ENCODE measurements around the gene MRPL28.
"Not testable (repeated sequence)": the region's sequence is repeated elsewhere in the genome, so short reads cannot be mapped to it uniquely, and the experiment has no call there.

The MRPL28 gene

GRCh38 chr16:397736-398332 is 27.5 kb upstream of the MRPL28 start:
- Mint-ChIP-seq H3K27ac (no peak overlapping the region), H3K36me3 (ENCODE audit: low read depth) (no peaks in the 10 kb centered on the region), H3K9me3 (no peaks in the 10 kb centered on the region), H3K4me1 (peaks cover 30% of the 10 kb centered on the region), H3K4me3 (peak overlapping the region; percentile 54), H3K27me3 (peaks cover 10% of the 10 kb centered on the region)
- ATAC-seq: no peak
- DNase-seq: no peak

DNA sequence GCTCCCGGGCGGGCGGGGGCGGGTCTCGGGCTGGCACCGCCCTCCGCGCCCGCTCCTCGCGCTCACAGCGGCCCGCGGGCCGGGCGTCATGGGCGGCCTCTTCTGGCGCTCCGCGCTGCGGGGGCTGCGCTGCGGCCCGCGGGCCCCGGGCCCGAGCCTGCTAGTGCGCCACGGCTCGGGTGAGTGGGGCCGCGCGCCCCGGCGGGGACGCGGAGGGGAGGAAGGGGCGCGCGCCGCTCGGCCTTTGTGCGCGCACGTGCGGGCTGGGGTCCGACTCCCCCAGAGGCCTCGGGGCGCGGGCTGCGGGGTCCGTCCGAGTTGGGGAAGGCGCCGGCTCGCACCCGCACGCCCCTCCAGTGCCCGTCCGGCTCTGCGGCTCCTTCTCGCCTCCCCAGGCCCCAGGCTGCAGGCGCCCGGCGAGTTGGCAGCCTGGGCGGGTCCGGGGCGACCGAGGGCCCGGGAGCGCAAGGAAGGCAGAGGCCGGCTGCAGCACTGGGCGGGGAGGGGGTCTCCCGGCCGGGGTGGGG is 26.9 kb upstream of the MRPL28 start, which contains the start of gene NME4:
Gene NME4, plus strand, starts transcription at position 65 of the 527 bp plus-strand sequence. Its CDS starts 24 bp downstream, at position 89.
- peak within 1 kb of the TSS; percentile 59 for H3K27ac Mint-ChIP-seq
- no peaks in the 10 kb centered on the region for H3K36me3 Mint-ChIP-seq (ENCODE audit: low read depth)
- H3K9me3 Mint-ChIP-seq: no peaks in the 10 kb centered on the region
- peaks cover 10% of the 10 kb centered on the region for H3K27me3 Mint-ChIP-seq
- peaks cover 31% of the 10 kb centered on the region for H3K4me1 Mint-ChIP-seq
- ATAC-seq: no peak
- no peak for DNase-seq
- H3K4me3 Mint-ChIP-seq: peak within 1 kb of the TSS; percentile 73

- H3K9me3 Mint-ChIP-seq: no peaks in the 10 kb centered on the region
- peak overlapping the region; percentile 59 for H3K27ac Mint-ChIP-seq
- ATAC-seq (no peak), DNase-seq (no peak)
- H3K4me1 Mint-ChIP-seq: peaks cover 37% of the 10 kb centered on the region
- H3K36me3 Mint-ChIP-seq (ENCODE audit: low read depth): no peaks in the 10 kb centered on the region
- peaks cover 10% of the 10 kb centered on the region for H3K27me3 Mint-ChIP-seq
- H3K4me3 Mint-ChIP-seq: peak overlapping the region; percentile 73
Measured at GRCh38 chr16:396605-397004, 26.3 kb upstream of the MRPL28 start.

DNA sequence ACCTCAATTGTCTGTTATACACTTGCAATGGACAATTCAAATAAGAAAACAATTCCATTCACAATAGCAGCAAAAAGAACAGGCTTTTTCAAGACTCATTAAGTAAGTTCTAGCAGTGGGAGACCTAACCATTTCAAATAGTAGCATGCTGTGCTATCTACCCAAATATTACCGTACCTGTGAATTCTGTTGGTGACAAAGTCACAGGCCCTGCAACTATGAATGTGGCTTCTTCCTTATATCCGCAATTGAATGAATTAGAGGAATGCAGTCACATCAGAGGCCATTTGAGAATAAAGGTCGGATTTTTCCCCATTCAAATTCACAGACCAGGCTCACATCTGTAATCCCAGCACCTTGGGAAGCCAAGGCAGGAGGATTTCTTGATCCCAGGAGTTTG is 25.9 kb upstream of the MRPL28 start:
- Mint-ChIP-seq H3K36me3 (ENCODE audit: low read depth) (no peaks in the 10 kb centered on the region), H3K4me3 (peak overlapping the region; percentile 73), H3K4me1 (peaks cover 38% of the 10 kb centered on the region), H3K27me3 (peaks cover 10% of the 10 kb centered on the region), H3K9me3 (no peaks in the 10 kb centered on the region), H3K27ac (no peak overlapping the region)
- ATAC-seq: no peak
- DNase-seq: no peak

DNA sequence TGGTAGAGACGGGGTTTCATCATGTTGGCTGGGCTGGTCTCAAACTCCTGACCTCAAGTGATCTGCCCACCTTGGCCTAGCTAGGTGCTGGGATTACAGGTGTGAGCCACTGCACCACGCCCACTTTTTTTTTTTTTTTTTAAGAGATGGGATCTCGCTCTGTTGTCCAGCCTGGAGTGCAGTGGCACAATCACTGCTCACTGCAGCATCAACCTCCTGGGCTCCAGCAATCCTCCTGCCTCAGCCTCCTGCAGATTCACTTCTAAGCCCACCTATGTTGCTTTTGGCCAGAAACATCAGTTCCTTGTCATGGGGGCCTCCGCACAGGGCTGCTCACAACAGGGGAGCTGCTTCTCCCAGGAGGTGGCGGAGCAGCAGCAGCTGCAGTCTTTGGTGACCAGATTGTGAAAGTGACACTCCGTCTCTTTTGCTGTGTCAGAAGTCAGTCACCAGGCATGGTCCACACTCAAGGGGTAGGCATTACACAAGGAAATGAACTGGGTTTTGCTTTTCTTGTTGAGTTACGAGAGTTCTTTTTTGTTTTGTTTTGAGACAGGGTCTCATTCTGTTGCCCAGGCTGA is 22.2 kb upstream of the MRPL28 start:
- Mint-ChIP-seq H3K27me3 (peaks cover 10% of the 10 kb centered on the region), H3K9me3 (no peaks in the 10 kb centered on the region), H3K27ac (peak overlapping the region; percentile 84), H3K36me3 (ENCODE audit: low read depth) (peaks cover 1% of the 10 kb centered on the region), H3K4me3 (no peak overlapping the region), H3K4me1 (peaks cover 23% of the 10 kb centered on the region)
- DNase-seq: no peak
- no peak for ATAC-seq

DNA sequence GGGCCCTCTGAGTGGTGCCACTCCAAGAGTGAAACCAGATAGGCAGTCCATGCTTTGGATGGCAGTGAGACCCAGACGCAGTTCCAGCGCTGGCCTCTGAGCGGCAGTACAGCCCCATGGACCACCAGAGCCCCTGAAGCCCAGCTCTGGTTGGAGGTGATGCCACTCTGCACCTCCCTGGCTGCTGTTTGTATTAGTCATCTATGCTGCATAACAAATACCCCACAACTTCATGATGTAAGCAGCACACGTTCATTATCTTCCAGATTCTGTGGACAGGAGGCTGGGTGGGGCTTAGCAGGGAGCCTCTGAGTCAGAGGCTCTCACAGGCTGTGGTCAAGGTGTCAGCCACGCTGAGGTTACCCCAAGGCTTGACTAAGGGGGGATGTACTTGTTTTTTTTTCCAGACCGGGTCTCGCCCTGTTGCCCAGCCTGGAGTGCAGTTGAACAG is 21.6 kb upstream of the MRPL28 start:
- no peaks in the 10 kb centered on the region for H3K9me3 Mint-ChIP-seq
- peaks cover 1% of the 10 kb centered on the region for H3K36me3 Mint-ChIP-seq (ENCODE audit: low read depth)
- H3K4me1 Mint-ChIP-seq: peaks cover 23% of the 10 kb centered on the region
- peak overlapping the region; percentile 22 for H3K4me3 Mint-ChIP-seq
- DNase-seq (peak; percentile 92), ATAC-seq (peak; percentile 99)
- peak overlapping the region; percentile 84 for H3K27ac Mint-ChIP-seq
- peaks cover 10% of the 10 kb centered on the region for H3K27me3 Mint-ChIP-seq

DNA sequence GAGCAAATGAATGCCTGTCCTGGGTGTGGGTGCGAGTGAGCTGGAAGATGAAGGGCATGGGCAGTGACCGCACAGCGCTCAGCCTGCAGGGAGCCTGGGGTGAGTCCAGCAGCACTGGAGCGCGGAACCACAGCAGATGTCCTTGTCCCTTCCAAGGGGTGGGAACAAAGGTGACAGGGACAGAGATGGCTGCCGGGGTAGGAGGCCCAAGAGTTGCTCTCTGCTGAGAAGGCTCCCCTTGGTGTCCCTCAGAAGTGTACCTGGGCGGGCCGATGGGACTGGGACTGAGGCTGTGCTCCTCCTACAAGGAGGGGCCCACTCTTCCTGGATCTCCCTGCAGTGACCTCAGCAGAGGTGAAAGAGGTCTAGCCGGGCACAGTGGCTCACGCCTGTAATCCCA is 19.0 kb upstream of the MRPL28 start:
- H3K4me1 Mint-ChIP-seq: peaks cover 15% of the 10 kb centered on the region
- no peaks in the 10 kb centered on the region for H3K9me3 Mint-ChIP-seq
- no peak overlapping the region for H3K27ac Mint-ChIP-seq

GRCh38 chr16:387761-388666 is 17.7 kb upstream of the MRPL28 start:
- H3K27ac Mint-ChIP-seq; H3K9me3 Mint-ChIP-seq; DNase-seq; H3K27me3 Mint-ChIP-seq; ATAC-seq; H3K36me3 Mint-ChIP-seq (ENCODE audit: low read depth); H3K4me3 Mint-ChIP-seq: not testable (repeated sequence)
- H3K4me1 Mint-ChIP-seq: peaks cover 25% of the 10 kb centered on the region

More for the DNA sequence above, 19.0 kb upstream of the MRPL28 start:
- ATAC-seq (no peak), DNase-seq (no peak)
- H3K36me3 Mint-ChIP-seq (ENCODE audit: low read depth): peaks cover 1% of the 10 kb centered on the region
- H3K27me3 Mint-ChIP-seq: no peaks in the 10 kb centered on the region
- no peak overlapping the region for H3K4me3 Mint-ChIP-seq

DNA sequence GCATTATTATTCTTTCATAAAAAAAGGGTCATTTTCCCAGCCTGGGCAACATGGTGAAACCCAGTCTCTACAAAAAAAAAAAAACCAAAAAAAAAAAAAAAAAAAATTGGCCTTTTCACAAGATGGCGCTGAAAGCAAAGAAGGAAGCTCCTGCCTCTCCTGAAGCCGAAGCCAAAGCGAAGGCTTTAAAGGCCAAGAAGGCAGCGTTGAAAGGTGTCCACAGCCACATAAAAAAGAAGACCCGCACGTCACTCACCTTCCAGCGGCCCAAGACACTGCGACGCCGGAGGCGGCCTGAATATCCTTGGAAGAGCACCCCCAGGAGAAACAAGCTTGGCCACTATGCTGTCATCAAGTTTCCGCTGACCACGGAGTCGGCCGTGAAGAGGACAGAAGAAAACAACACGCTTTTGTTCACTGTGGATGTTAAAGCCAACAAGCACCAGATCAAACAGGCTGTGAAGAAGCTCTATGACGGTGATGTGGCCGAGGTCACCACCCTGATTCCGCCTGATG is 16.4 kb upstream of the MRPL28 start:
- H3K4me1 Mint-ChIP-seq: peaks cover 19% of the 10 kb centered on the region
- peaks cover 1% of the 10 kb centered on the region for H3K36me3 Mint-ChIP-seq (ENCODE audit: low read depth)
- no peak overlapping the region for H3K4me3 Mint-ChIP-seq
- DNase-seq (no peak), ATAC-seq (no peak)
- H3K9me3 Mint-ChIP-seq: no peaks in the 10 kb centered on the region
- H3K27me3 Mint-ChIP-seq: no peaks in the 10 kb centered on the region
- no peak overlapping the region for H3K27ac Mint-ChIP-seq

- Mint-ChIP-seq H3K27ac (peak overlapping the region; percentile 67), H3K27me3 (no peaks in the 10 kb centered on the region), H3K9me3 (no peaks in the 10 kb centered on the region), H3K36me3 (ENCODE audit: low read depth) (no peaks in the 10 kb centered on the region), H3K4me3 (peak overlapping the region; percentile 80), H3K4me1 (peaks cover 26% of the 10 kb centered on the region)
- ATAC-seq (peak; percentile 73), DNase-seq (peak; percentile 68)
Measured at GRCh38 chr16:383326-384051, 13.2 kb upstream of the MRPL28 start.

DNA sequence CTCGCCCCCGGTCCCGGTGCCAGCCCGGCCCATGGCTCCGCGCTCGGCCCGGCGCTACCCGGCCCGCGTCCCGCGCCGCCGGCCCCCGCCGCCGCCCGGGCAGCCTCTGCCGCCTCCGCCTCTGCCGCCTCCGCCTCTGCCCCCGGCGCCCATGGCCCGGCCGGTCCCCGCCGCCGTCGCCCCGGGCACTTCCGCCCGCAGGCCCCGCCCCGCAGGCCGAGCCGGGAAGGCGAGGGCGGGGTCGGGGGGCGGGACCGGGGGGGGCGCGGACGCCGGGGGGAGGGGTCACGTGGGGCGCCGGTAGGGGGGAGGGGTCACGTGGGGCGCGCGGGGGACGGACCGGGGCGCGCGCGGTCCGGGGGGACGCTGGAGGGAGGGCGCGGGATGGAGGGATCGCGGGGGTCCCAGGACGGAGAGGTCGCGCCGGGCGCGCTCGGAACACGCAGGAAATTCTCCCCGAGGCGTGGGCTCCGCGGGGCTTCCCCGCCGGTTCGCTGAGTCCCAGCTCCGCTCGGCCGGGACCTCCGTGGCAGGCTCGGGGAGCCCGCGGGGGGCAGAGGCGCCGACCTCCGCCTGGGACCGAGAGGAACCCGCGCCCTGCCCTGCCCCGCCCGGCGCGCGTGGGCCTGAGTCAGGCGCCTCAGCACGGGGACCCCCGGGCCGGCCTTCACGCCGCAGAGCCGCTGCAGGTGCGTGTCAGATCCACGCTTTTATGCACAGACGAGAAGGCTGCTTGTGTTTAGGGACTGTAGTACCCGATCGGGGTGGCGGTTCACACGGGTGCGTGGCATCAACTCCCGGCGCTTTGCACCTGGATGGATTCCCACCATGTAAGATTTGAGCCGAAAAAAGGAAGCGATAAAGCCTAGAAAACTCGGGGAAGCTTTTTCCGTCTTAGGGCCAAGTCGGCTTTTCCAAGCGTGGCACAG is 11.7 kb upstream of the MRPL28 start, which contains the start of gene PGAP6:
Gene PGAP6, minus strand, starts transcription at position 190 of the 929 bp plus-strand sequence. Its CDS starts 157 bp downstream, at position 33.
- Mint-ChIP-seq H3K9me3 (no peaks in the 10 kb centered on the region), H3K27ac (peak within 1 kb of the TSS; percentile 67), H3K4me3 (peak within 1 kb of the TSS; percentile 80), H3K27me3 (no peaks in the 10 kb centered on the region), H3K4me1 (peaks cover 26% of the 10 kb centered on the region), H3K36me3 (ENCODE audit: low read depth) (no peaks in the 10 kb centered on the region)
- peak; percentile 53 for ATAC-seq
- DNase-seq: peak; percentile 68

- Mint-ChIP-seq H3K27me3 (no peaks in the 10 kb centered on the region), H3K4me1 (peaks cover 26% of the 10 kb centered on the region), H3K4me3 (peak overlapping the region; percentile 73), H3K27ac (no peak overlapping the region), H3K9me3 (no peaks in the 10 kb centered on the region), H3K36me3 (ENCODE audit: low read depth) (no peaks in the 10 kb centered on the region)
- DNase-seq (no peak), ATAC-seq (peak; percentile 38)
Measured at GRCh38 chr16:381012-381788, 10.9 kb upstream of the MRPL28 start.

GRCh38 chr16:380762-381011 is 10.3 kb upstream of the MRPL28 start:
- Mint-ChIP-seq H3K9me3 (no peaks in the 10 kb centered on the region), H3K27ac (no peak overlapping the region), H3K4me1 (peaks cover 26% of the 10 kb centered on the region), H3K27me3 (no peaks in the 10 kb centered on the region), H3K4me3 (peak overlapping the region; percentile 73), H3K36me3 (ENCODE audit: low read depth) (no peaks in the 10 kb centered on the region)
- ATAC-seq: no peak
- DNase-seq: no peak

Measured in activated naive CD8-positive, alpha-beta T cell treated with anti-CD3 and anti-CD28 coated beads, Interleukin-2, amount 50 U/mL, for 24 hours (primary cell).